Peyer's patch (tissue), 4 donors: ENCODE results near the gene MED28.

Source experiments
- CTCF ChIP-seq, 6 experiments: fragments of 450-650 bp in 4 of 6; fragments of 200-600 bp in 2 of 6; sonication (generic) in 1 of 6; IDR thresholded peaks; one replicate each; pipeline ENCODE4 v1.5.1; 2017 to 2019; ENCODE audit warnings: antibody characterized with exemption in 6 of 6, mild to moderate bottlenecking in 3 of 6, moderate library complexity in 1 of 6
- POLR2A ChIP-seq, 2 donors: fragments of 450-650 bp; IDR thresholded peaks; one replicate each; pipeline ENCODE4 v1.5.1; 2017; ENCODE audit warnings: antibody characterized with exemption in 2 of 2, mild to moderate bottlenecking in 2 of 2, moderate library complexity in 2 of 2

GRCh38 chr4:17646693-17647092 is 32.3 kb downstream of the MED28 start:
- TF ChIP-seq CTCF (IDR thresholded peaks at IDR 0.05) (no peak), POLR2A (IDR thresholded peaks at IDR 0.05) (no peak)
